22Rv1 (cell line): ENCODE measurements around the gene KIF18A.

ENCODE experiments used
- CTCF ChIP-seq: fragments of 450-650 bp; IDR thresholded peaks from 2 replicates; pipeline ENCODE4 v1.5.1; 2017; ENCODE audit warnings: mild to moderate bottlenecking
- ZFX ChIP-seq: fragments of 450-650 bp; IDR thresholded peaks from 2 replicates; pipeline ENCODE4 v1.6.1; 2017; ENCODE audit warnings: antibody characterized with exemption, borderline replicate concordance

GRCh38 chr11:28003615-28004014, 104.3 kb downstream of the KIF18A start:
- TF ChIP-seq CTCF (no peak), ZFX (no peak)
